Colonic mucosa (tissue), 4 donors: ENCODE results near the gene EDNRA. TPM values are rescaled to one million over a fixed set of nuclear protein-coding genes. Genes with fewer than 3 reads are reported as not detected.

ENCODE experiments used
- DNase-seq: peaks from one replicate; pipeline ENCODE4 v3.0.0-alpha.2; 2020
- H3K27ac ChIP-seq: fragments of 200-600 bp; one replicate; pipeline ENCODE4 v1.8.0; 2021
- H3K27me3 ChIP-seq: fragments of 200-600 bp; one replicate; pipeline ENCODE4 v1.8.0; 2021
- H3K36me3 ChIP-seq: fragments of 200-600 bp; one replicate; pipeline ENCODE4 v1.8.0; 2021
- H3K4me1 ChIP-seq: fragments of 200-600 bp; one replicate; pipeline ENCODE4 v1.8.0; 2021; ENCODE audit warnings: mild to moderate bottlenecking
- H3K4me3 ChIP-seq: fragments of 200-600 bp; one replicate; pipeline ENCODE4 v1.8.0; 2021
- H3K9ac ChIP-seq, 2 donors: one replicate each; pipeline ENCODE4 v1.7.0; 2013; ENCODE audit warnings: control low read depth in 2 of 2, low read depth in 2 of 2, low read length in 2 of 2
- H3K9me3 ChIP-seq: fragments of 200-600 bp; one replicate; pipeline ENCODE4 v1.8.0; 2021
- CTCF ChIP-seq: fragments of 200-600 bp; IDR thresholded peaks from one replicate; pipeline ENCODE4 v1.8.0; 2022; ENCODE audit warnings: antibody characterized with exemption, mild to moderate bottlenecking
- intact Hi-C: fragments of 100-400 bp; cut with DNase I; formaldehyde crosslinking; loops from one replicate; pipeline ENCODE4 v1.14.1; 2022
- total RNA-seq, 2 donors: library from RNA; stranded (reverse); fragmentation: NEBNext Ultra II Directional in 1 of 2; extraction: Animal tissue kit (Norgen Biotek cat#: 25700) in 1 of 2; gene quantifications; one replicate each; pipeline ENCODE4 v1.2.1, GENCODE V29; 2021
- donor health status: healthy.
- donor health status: DM: no; HTN: no; CAD: no.
- donor health status: DM: no; HTN: no; CAD: no.

The EDNRA gene
- total RNA-seq, 2 donors from 2014 or later, result 0.91 to 1.8 TPM

GRCh38 chr4:147528054-147528453, 47.2 kb downstream of the EDNRA start:
- Histone ChIP-seq H3K36me3 (no peaks in the 10 kb centered on the region), H3K9me3 (no peaks in the 10 kb centered on the region), H3K27me3 (no peaks in the 10 kb centered on the region), H3K27ac (no peak overlapping the region), H3K9ac (no peak overlapping the region), H3K4me3 (no peak overlapping the region), H3K4me1 (no peaks in the 10 kb centered on the region)
- intact Hi-C loops, result no loop called here
- no peak for DNase-seq
- TF ChIP-seq CTCF, result no peak

GRCh38 chr4:147530134-147530533, 49.2 kb downstream of the EDNRA start:
- Histone ChIP-seq H3K27me3 (no peaks in the 10 kb centered on the region), H3K4me3 (no peak overlapping the region), H3K4me1 (no peaks in the 10 kb centered on the region), H3K9ac (no peak overlapping the region), H3K9me3 (no peaks in the 10 kb centered on the region), H3K36me3 (no peaks in the 10 kb centered on the region), H3K27ac (no peak overlapping the region)
- no peak for DNase-seq
- intact Hi-C loops, result no loop called here
- no peak for TF ChIP-seq CTCF

GRCh38 chr4:147530723-147531122, 49.8 kb downstream of the EDNRA start:
- H3K9ac ChIP-seq, result no peak overlapping the region
- no peaks in the 10 kb centered on the region for H3K4me1 ChIP-seq
- intact Hi-C loops, result no loop called here
- no peak overlapping the region for H3K4me3 ChIP-seq
- H3K27me3 ChIP-seq, result no peaks in the 10 kb centered on the region
- no peaks in the 10 kb centered on the region for H3K36me3 ChIP-seq
- no peak for DNase-seq
- no peak for TF ChIP-seq CTCF
- H3K27ac ChIP-seq, result no peak overlapping the region
- no peaks in the 10 kb centered on the region for H3K9me3 ChIP-seq

GRCh38 chr4:147532896-147533295, 52.0 kb downstream of the EDNRA start:
- Histone ChIP-seq H3K36me3 (no peaks in the 10 kb centered on the region), H3K9me3 (no peaks in the 10 kb centered on the region), H3K4me1 (no peaks in the 10 kb centered on the region), H3K9ac (no peak overlapping the region), H3K27me3 (no peaks in the 10 kb centered on the region), H3K27ac (no peak overlapping the region), H3K4me3 (no peak overlapping the region)
- DNase-seq, result no peak
- intact Hi-C loops, result no loop called here
- no peak for TF ChIP-seq CTCF

- DNase-seq, result no peak
- H3K27ac ChIP-seq, result no peak overlapping the region
- H3K27me3 ChIP-seq, result no peaks in the 10 kb centered on the region
- H3K9ac ChIP-seq, result no peak overlapping the region
- no peaks in the 10 kb centered on the region for H3K4me1 ChIP-seq
- no peaks in the 10 kb centered on the region for H3K9me3 ChIP-seq
- no peak overlapping the region for H3K4me3 ChIP-seq
- no peaks in the 10 kb centered on the region for H3K36me3 ChIP-seq
- intact Hi-C loops, result no loop called here
- TF ChIP-seq CTCF, result no peak
These were observed 52.4 kb downstream of the EDNRA start for GRCh38 chr4:147533331-147533730.

- no peaks in the 10 kb centered on the region for H3K27me3 ChIP-seq
- no peak overlapping the region for H3K9ac ChIP-seq
- H3K27ac ChIP-seq, result no peak overlapping the region
- intact Hi-C loops, result no loop called here
- no peak for DNase-seq
- no peaks in the 10 kb centered on the region for H3K36me3 ChIP-seq
- no peaks in the 10 kb centered on the region for H3K4me1 ChIP-seq
- no peak for TF ChIP-seq CTCF
- no peak overlapping the region for H3K4me3 ChIP-seq
- no peaks in the 10 kb centered on the region for H3K9me3 ChIP-seq
These were observed 54.2 kb downstream of the EDNRA start for GRCh38 chr4:147535124-147535523.
